HEK293 (cell line): ENCODE results near the gene TEAD1.
A peak's percentile ranks its signal among the peaks of the same experiment; 100 is the strongest.

ENCODE experiments used
- GLI2 ChIP-seq: fragments of 450-650 bp; formaldehyde crosslinking; IDR thresholded peaks from 2 replicates; pipeline ENCODE4; 2017; ENCODE audit warnings: missing biosample characterization, missing genetic modification characterization, low read depth, borderline replicate concordance
- PATZ1 ChIP-seq: fragments of 450-650 bp; formaldehyde crosslinking; IDR thresholded peaks from 2 replicates; pipeline ENCODE4 v1.5.1; 2016; ENCODE audit warnings: missing biosample characterization, missing genetic modification characterization
- PRDM10 ChIP-seq: fragments of 450-650 bp; formaldehyde crosslinking; IDR thresholded peaks from 2 replicates; pipeline ENCODE4 v1.5.1; 2016; ENCODE audit warnings: missing biosample characterization, missing genetic modification characterization
- REPIN1 ChIP-seq: fragments of 450-650 bp; formaldehyde crosslinking; IDR thresholded peaks from 2 replicates; pipeline ENCODE4 v1.5.1; 2017; ENCODE audit warnings: missing biosample characterization, missing genetic modification characterization, low read depth
- SP2 ChIP-seq: fragments of 450-650 bp; formaldehyde crosslinking; IDR thresholded peaks from 2 replicates; pipeline ENCODE4 v1.5.1; 2016; ENCODE audit warnings: missing biosample characterization, missing genetic modification characterization
- YY1 ChIP-seq: fragments of 450-650 bp; formaldehyde crosslinking; IDR thresholded peaks from 2 replicates; pipeline ENCODE4 v1.5.1; 2018; ENCODE audit warnings: missing biosample characterization, missing genetic modification characterization
- ZIC2 ChIP-seq: fragments of 450-650 bp; formaldehyde crosslinking; IDR thresholded peaks from 2 replicates; pipeline ENCODE4 v1.5.1; 2016; ENCODE audit warnings: missing biosample characterization, missing genetic modification characterization
- ZNF133 ChIP-seq: fragments of 450-650 bp; formaldehyde crosslinking; IDR thresholded peaks from 2 replicates; pipeline ENCODE4 v1.5.1; 2016; ENCODE audit warnings: missing biosample characterization, missing genetic modification characterization
- ZNF335 ChIP-seq: fragments of 450-650 bp; formaldehyde crosslinking; conservative IDR thresholded peaks from 2 replicates; pipeline ENCODE4 v1.5.1; 2016; ENCODE audit warnings: missing biosample characterization, missing genetic modification characterization
- ZNF350 ChIP-seq: fragments of 450-650 bp; formaldehyde crosslinking; IDR thresholded peaks from 2 replicates; pipeline ENCODE4 v1.5.0; 2017; ENCODE audit warnings: missing biosample characterization, mild to moderate bottlenecking, missing genetic modification characterization
- ZNF449 ChIP-seq: fragments of 450-650 bp; formaldehyde crosslinking; IDR thresholded peaks from 2 replicates; pipeline ENCODE4 v1.5.1; 2017; ENCODE audit warnings: missing biosample characterization, mild to moderate bottlenecking, missing genetic modification characterization, moderate library complexity
- ZNF48 ChIP-seq: fragments of 450-650 bp; formaldehyde crosslinking; IDR thresholded peaks from 2 replicates; pipeline ENCODE4 v1.5.1; 2016; ENCODE audit warnings: missing biosample characterization, missing genetic modification characterization
- ZNF510 ChIP-seq: fragments of 450-650 bp; formaldehyde crosslinking; IDR thresholded peaks from 2 replicates; pipeline ENCODE4 v1.5.1; 2018; ENCODE audit warnings: mild to moderate bottlenecking, missing genetic modification characterization, missing biosample characterization; ENCODE audit not compliant: insufficient replicate concordance
- ZNF518A ChIP-seq: fragments of 450-650 bp; formaldehyde crosslinking; conservative IDR thresholded peaks from 2 replicates; pipeline ENCODE4 v1.5.1; 2016; ENCODE audit warnings: low read depth, missing biosample characterization, missing genetic modification characterization
- ZNF596 ChIP-seq: fragments of 450-650 bp; IDR thresholded peaks from 2 replicates; pipeline ENCODE4 v1.5.0; 2018; ENCODE audit warnings: missing biosample characterization, mild to moderate bottlenecking, missing genetic modification characterization, moderate library complexity
- ZNF600 ChIP-seq: fragments of 450-650 bp; formaldehyde crosslinking; IDR thresholded peaks from 2 replicates; pipeline ENCODE4 v1.5.1; 2016; ENCODE audit warnings: missing biosample characterization, missing genetic modification characterization
- ZNF677 ChIP-seq: fragments of 450-650 bp; IDR thresholded peaks from 2 replicates; pipeline ENCODE4 v1.5.0; 2018; ENCODE audit warnings: missing biosample characterization, mild to moderate bottlenecking, missing genetic modification characterization, moderate library complexity
- ZSCAN5A ChIP-seq: fragments of 450-650 bp; formaldehyde crosslinking; IDR thresholded peaks from 2 replicates; pipeline ENCODE4 v1.5.1; 2016; ENCODE audit warnings: missing biosample characterization, missing genetic modification characterization
- TF ChIP-seq, protein P1 (sequence below): fragments of 450-650 bp; formaldehyde crosslinking; IDR thresholded peaks from 2 replicates; pipeline ENCODE4 v1.5.1; 2016; ENCODE audit warnings: missing biosample characterization, missing genetic modification characterization
- TF ChIP-seq, protein P2 (sequence below): fragments of 450-650 bp; formaldehyde crosslinking; IDR thresholded peaks from 2 replicates; pipeline ENCODE4 v1.5.1; 2017; ENCODE audit warnings: missing biosample characterization, missing genetic modification characterization

The TEAD1 gene

DNA sequence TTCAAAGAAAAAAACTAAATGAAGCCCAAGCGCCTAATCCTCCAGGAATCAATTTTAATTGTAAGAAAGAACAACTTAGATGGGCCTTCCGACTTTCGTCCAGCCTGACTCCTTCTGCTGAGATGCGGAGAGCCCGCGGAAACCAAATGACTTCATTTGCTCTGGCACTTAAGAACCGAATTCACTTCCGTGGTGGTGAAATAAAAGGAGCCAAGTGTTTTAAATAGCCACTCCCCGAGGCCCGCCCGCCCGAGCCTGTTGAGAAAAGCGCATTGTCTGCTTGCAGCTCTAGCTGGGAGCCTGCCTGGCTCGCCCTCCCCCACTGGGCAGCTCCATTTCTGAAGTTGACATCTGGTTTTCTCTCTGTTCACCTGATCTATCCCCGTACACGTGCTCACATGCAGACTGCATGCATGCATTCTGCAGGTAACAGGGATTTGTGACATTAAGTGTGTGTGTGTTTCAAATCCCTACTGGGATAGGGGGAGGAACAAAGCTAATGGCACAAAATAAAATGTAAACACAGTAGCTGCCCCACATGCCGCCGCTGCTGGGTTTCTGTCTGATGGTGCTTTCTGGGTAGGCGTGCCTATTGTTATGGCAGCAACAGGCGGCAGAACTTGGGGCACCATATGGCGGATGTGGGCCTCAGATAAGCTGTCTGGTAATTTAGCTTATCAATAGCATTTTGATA, 6.2 kb downstream of the TEAD1 start (continued):
- TF ChIP-seq ZNF518A, result no peak
- no peak for TF ChIP-seq SP2 (tag by site-specific recombination)
- no peak for TF ChIP-seq YY1
- no peak for TF ChIP-seq ZNF48 (tag by site-specific recombination)
- no peak for TF ChIP-seq PATZ1 (tag by site-specific recombination)
- TF ChIP-seq, protein P1, sequence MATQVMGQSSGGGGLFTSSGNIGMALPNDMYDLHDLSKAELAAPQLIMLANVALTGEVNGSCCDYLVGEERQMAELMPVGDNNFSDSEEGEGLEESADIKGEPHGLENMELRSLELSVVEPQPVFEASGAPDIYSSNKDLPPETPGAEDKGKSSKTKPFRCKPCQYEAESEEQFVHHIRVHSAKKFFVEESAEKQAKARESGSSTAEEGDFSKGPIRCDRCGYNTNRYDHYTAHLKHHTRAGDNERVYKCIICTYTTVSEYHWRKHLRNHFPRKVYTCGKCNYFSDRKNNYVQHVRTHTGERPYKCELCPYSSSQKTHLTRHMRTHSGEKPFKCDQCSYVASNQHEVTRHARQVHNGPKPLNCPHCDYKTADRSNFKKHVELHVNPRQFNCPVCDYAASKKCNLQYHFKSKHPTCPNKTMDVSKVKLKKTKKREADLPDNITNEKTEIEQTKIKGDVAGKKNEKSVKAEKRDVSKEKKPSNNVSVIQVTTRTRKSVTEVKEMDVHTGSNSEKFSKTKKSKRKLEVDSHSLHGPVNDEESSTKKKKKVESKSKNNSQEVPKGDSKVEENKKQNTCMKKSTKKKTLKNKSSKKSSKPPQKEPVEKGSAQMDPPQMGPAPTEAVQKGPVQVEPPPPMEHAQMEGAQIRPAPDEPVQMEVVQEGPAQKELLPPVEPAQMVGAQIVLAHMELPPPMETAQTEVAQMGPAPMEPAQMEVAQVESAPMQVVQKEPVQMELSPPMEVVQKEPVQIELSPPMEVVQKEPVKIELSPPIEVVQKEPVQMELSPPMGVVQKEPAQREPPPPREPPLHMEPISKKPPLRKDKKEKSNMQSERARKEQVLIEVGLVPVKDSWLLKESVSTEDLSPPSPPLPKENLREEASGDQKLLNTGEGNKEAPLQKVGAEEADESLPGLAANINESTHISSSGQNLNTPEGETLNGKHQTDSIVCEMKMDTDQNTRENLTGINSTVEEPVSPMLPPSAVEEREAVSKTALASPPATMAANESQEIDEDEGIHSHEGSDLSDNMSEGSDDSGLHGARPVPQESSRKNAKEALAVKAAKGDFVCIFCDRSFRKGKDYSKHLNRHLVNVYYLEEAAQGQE (tag by site-specific recombination), result no peak
- no peak for TF ChIP-seq ZNF335 (tag by site-specific recombination)
- TF ChIP-seq, protein P2, sequence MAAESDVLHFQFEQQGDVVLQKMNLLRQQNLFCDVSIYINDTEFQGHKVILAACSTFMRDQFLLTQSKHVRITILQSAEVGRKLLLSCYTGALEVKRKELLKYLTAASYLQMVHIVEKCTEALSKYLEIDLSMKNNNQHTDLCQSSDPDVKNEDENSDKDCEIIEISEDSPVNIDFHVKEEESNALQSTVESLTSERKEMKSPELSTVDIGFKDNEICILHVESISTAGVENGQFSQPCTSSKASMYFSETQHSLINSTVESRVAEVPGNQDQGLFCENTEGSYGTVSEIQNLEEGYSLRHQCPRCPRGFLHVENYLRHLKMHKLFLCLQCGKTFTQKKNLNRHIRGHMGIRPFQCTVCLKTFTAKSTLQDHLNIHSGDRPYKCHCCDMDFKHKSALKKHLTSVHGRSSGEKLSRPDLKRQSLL, result no peak
- peak; percentile 89 for TF ChIP-seq ZIC2
- no peak for TF ChIP-seq ZNF677 (tag by site-specific recombination)
- no peak for TF ChIP-seq ZNF449 (tag by site-specific recombination)
- TF ChIP-seq ZNF133 (tag by site-specific recombination), result no peak
- no peak for TF ChIP-seq ZNF350 (tag by site-specific recombination)
- 0 out of 2 replicates have a peak, but pooled peaks have one; percentile 18 for TF ChIP-seq ZNF600 (tag by site-specific recombination)
- peak; percentile 54; the same call in 1 of the 2 replicates for TF ChIP-seq PRDM10 (tag by site-specific recombination)
- no peak for TF ChIP-seq ZNF510 (tag by site-specific recombination)
- TF ChIP-seq ZSCAN5A (tag by site-specific recombination), result no peak
- TF ChIP-seq GLI2 (tag by site-specific recombination), result no peak
- no peak for TF ChIP-seq ZNF596 (tag by site-specific recombination)
- TF ChIP-seq REPIN1, result no peak
